Cortex of kidney (tissue), 1 donor: ENCODE measurements around the gene SORT1.
"Not testable (repeated sequence)": the region's sequence is repeated elsewhere in the genome, so short reads cannot be mapped to it uniquely, and the experiment has no call there.

ENCODE experiments used
- DNase-seq: peaks from one replicate; lab custom pipeline; 2025; lab: John Stamatoyannopoulos, UW

Gene SORT1

GRCh38 chr1:109298666-109299557 is 98.8 kb downstream of the SORT1 start:
- no peak for DNase-seq

GRCh38 chr1:109296782-109297181 is 100.9 kb downstream of the SORT1 start:
- no peak for DNase-seq

GRCh38 chr1:109295712-109296415 is 101.9 kb downstream of the SORT1 start:
- DNase-seq, result no peak

GRCh38 chr1:109294481-109294880 is 103.2 kb downstream of the SORT1 start:
- no peak for DNase-seq

- no peak for DNase-seq
Measured at GRCh38 chr1:109293026-109293425, 104.7 kb downstream of the SORT1 start.

- no peak for DNase-seq
Measured at GRCh38 chr1:109292364-109292763, 105.4 kb downstream of the SORT1 start.

GRCh38 chr1:109290998-109291397 is 106.7 kb downstream of the SORT1 start:
- DNase-seq, result no peak

- DNase-seq, result no peak
Measured at GRCh38 chr1:109290137-109290536, 107.6 kb downstream of the SORT1 start.

GRCh38 chr1:109286762-109287161 is 111.0 kb downstream of the SORT1 start:
- DNase-seq, result not testable (repeated sequence)

- DNase-seq, result no peak
Measured at GRCh38 chr1:109283748-109284600, 113.7 kb downstream of the SORT1 start.

- peak; percentile 61 for DNase-seq
Measured at GRCh38 chr1:109282952-109283747, 114.6 kb downstream of the SORT1 start, which contains the start of gene PSRC1. Gene PSRC1 (minus strand): TSS chr1:109283145.

GRCh38 chr1:109282497-109282951 is 115.2 kb downstream of the SORT1 start:
- no peak for DNase-seq

- DNase-seq, result no peak
Measured at GRCh38 chr1:109281680-109282496, 115.8 kb downstream of the SORT1 start.

GRCh38 chr1:109280862-109281261 is 116.9 kb downstream of the SORT1 start:
- DNase-seq, result no peak

GRCh38 chr1:109279615-109280278 is 118.0 kb downstream of the SORT1 start:
- DNase-seq, result no peak

GRCh38 chr1:109277434-109278204 is 120.1 kb downstream of the SORT1 start:
- DNase-seq, result no peak

GRCh38 chr1:109275706-109276345 is 121.9 kb downstream of the SORT1 start:
- DNase-seq, result no peak
